NCI-H2029 treated with DMSO at 0.1 percent for 48 hours (cell line): ENCODE data around the gene FHIP1A.
"Not testable (repeated sequence)": the region's sequence is repeated elsewhere in the genome, so short reads cannot be mapped to it uniquely, and the experiment has no call there.

Experiments used
- DNase-seq: peaks from one replicate; lab custom pipeline; 2025; lab: John Stamatoyannopoulos, UW

FHIP1A gene

DNA sequence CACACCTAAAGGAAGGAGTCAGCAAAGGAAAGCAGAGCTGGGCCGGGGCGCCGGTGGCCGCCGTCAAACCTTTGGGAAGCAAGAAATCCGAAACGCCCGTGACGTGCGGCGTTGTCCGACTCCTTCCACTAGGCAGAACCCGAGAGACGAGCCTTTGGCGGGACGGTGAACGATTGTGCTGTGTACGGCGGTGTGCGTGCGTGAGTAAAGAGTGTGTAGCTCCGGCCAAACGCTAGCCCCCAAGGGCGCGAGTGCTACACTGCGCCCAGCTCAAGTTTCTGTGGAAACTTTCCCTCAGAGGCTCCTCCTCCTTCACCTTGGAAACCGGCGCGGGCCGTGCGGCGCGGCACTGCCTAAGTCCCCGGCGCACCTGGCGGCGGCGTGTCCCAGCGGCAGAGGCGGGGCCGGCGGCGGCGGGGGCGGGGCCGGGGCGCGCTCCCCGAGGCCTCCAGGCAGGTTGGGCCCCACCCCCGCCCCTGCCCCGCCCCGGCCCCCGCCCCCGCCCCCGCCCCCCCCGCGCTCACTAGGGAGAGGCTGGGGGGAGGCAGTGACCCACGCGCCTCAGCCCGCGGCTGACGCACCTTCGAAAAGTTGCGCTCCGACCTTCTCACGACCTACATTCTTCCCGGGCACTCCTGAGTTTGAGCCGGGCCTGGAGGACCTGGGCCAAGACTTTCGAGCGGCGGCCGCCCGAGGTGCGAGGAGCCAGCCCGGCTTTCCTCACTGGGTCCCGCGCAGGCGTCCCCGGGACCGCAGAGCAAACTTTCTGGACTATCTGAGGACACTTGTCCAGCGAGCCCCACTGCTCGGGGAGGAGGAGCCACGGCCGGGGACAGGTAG, at the start of gene FHIP1A:
Gene FHIP1A, plus strand, starts transcription at position 547 of the 840 bp plus-strand sequence. CDS start 157,084 bp downstream, outside the sequence.
- peak; percentile 54 for DNase-seq

DNA sequence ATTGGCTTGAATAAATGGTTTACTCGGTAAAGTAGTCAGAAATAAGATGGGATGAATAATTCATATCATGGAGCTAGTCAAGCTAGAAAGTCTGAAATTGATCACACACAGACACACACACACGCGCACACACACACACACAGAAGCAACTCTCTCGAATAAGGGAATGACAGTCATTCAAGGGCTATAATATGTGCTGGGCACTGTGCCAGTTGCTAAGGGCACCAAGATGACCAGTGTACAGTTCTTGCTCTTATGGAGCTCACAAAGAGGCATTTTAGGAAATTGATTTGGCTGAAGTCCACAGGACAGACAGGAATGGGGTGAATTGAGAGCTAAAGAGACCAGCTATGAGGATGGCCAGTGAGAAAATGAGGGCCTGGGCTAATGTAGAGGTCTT, 49.4 kb upstream of the FHIP1A start:
- DNase-seq, result peak; percentile 1

DNA sequence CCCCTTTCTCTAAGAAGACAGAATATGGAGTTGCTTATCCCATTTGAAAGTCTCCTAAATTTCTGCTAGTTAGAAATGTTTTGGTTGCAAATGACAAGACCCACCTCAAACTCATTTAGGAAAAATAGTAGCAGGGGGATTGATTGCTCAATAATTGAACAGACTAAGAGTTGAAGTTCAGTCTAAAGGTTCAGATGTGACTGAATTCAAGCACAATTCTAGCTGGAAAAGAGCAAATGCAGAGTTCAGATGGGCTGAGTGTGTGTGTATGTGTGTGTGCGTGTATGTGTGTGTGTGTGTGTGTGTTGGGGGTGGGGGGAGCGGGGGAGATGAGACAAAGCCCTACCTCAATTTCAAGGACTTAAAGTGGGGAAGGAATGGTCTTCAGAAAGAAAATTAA, 47.9 kb upstream of the FHIP1A start:
- DNase-seq, result no peak

DNA sequence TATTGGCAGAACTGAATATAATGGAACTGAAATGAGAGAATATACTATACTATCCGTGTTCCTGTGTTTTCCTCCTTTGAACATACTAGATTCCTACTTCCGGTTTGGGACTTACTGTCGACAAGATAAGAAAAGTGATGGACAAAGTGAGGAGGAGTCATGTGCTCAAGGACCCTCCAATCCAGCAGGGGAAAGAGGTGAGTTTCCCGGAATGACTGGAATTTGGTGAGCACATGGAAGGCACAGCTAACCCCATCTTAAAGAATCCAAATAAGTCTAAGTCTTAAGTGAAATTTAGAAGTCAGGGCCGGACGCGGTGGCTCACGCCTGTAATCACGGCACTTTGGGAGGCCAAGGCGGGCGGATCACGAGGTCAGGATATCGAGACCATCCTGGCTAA, 47.0 kb upstream of the FHIP1A start:
- no peak for DNase-seq

GRCh38 chr4:151362404-151363164, 46.4 kb upstream of the FHIP1A start:
- peak; percentile 63 for DNase-seq

DNA sequence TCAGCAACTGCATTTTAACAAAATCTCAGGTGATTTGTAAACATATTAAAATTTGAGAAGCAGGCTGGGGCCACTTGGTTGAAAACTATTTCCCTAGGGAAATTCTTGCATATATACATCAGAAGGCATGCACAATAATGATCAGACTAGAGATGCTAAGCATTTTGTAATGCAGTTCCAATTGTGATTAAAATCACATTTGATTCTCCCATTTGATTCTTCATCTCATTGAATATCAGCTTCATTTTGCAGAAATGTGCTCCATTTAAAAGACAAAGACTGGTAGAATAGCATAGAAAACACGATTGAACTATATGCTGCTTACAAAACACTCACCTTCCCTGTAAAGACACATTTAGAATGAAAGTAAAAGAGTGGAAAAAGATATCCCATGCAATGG, 32.4 kb upstream of the FHIP1A start:
- no peak for DNase-seq

DNA sequence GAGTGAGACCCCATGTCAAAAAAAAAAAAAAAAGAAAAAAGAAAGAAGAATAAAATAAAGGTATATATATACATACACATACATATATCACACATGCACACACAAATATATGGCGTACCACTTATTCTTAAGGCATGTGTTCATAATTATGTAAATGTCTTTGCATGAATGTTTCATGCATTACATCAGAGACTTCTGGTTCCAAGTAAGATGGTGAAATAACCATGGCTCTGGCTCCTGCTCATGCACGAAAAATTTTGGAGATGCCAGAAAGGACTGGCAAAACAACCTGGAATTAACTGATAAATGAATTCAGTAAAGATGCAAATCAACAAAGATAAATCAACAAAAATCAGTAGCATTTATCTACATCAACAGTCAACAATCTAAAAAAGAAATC, 19.7 kb upstream of the FHIP1A start:
- no peak for DNase-seq

- not testable (repeated sequence) for DNase-seq
Observed at GRCh38 chr4:151389799-151390198, 19.2 kb upstream of the FHIP1A start.

DNA sequence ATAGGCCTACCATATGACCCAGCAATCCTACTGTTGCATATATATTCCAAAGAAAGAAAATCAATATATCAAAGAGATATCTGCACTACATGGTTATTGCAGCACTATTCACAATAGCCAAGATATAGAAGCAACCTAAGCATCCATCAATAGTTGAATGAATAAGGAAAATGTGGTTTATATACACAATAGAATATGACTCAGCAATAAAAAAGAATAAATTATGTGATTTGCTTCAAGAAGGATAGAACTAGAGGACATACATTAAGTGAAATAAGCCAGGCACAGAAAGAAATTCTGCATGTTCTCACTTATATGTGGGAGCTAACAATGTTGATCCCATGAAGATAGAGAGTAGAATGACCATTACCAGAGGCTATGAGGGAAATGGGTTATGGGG, 13.1 kb upstream of the FHIP1A start:
- no peak for DNase-seq

GRCh38 chr4:151400343-151400742, 8.6 kb upstream of the FHIP1A start:
- DNase-seq, result no peak

GRCh38 chr4:151401739-151402138, 7.2 kb upstream of the FHIP1A start:
- no peak for DNase-seq

- no peak for DNase-seq
Observed at GRCh38 chr4:151402145-151402865, 6.7 kb upstream of the FHIP1A start.

- DNase-seq, result no peak
Observed at GRCh38 chr4:151403656-151404055, 5.3 kb upstream of the FHIP1A start.

GRCh38 chr4:151404802-151405201, 4.2 kb upstream of the FHIP1A start:
- DNase-seq, result not testable (repeated sequence)

DNA sequence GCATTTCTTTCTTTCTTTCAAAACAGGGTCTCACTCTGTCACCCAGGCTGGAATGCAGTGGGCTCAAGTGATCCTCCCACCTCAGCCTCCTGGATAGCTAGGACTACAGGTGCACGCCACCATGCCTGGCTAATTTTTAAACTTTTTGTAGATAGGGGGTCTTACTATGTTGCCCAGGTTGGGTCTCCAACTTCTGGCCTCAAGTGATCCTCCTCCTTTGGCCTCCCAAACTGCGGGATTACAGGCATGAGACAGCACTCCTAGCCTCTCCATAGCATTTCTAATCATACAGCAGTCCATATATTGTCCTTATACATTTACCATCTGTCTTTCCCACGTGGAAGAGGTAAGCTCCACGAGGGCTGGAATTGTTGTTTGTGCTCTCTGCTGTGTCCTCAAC, 2.0 kb upstream of the FHIP1A start:
- DNase-seq, result no peak

- DNase-seq, result no peak
Observed at GRCh38 chr4:151407466-151408379, 1.3 kb upstream of the FHIP1A start.

GRCh38 chr4:151408380-151408629, 671 bp upstream of the FHIP1A start:
- no peak for DNase-seq

- no peak for DNase-seq
Observed at GRCh38 chr4:151409470-151410313, 716 bp downstream of the FHIP1A start.

- DNase-seq, result no peak
Observed at GRCh38 chr4:151415978-151416377, 7.0 kb downstream of the FHIP1A start.

DNA sequence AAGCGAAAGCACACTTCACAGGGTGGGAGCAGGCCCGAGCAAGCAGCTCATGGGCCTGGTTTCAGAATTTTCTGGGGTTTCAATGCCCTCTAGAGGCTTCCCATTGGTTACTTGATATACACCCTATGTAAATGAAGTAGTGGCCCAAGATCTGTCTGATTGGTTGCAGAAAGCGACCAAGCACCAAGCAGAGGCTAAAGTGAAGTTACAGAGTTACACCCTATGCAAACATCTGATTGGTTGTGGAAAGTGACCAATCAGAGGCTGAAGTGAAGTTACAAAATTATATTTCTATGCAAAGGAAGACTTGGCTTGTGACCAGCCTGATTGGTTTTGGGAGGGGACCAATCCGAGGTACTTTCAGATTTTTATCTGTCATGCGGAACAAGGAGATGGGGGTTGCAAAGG, 8.2 kb downstream of the FHIP1A start:
- DNase-seq, result no peak
